Glutamatergic neuron (in vitro differentiated cells): ENCODE results near the gene EEFSEC. TPM values are rescaled to one million over a fixed set of nuclear protein-coding genes. Genes with fewer than 3 reads are reported as not detected.

ENCODE experiments used
- DNase-seq: peaks from one replicate; pipeline ENCODE4 v3.0.0; 2022
- H3K27ac Mint-ChIP-seq: one replicate; pipeline ENCODE4 v1.8.0; 2020; ENCODE audit warnings: mild to moderate bottlenecking, mixed read lengths, inconsistent platforms; ENCODE audit not compliant: unreplicated experiment
- H3K27me3 Mint-ChIP-seq: one replicate; pipeline ENCODE4 v1.8.0; 2020; ENCODE audit warnings: mild to moderate bottlenecking, moderate library complexity, mixed read lengths, inconsistent platforms; ENCODE audit not compliant: unreplicated experiment
- H3K36me3 Mint-ChIP-seq: one replicate; pipeline ENCODE4 v1.8.0; 2020; ENCODE audit warnings: mild to moderate bottlenecking, mixed read lengths, inconsistent platforms; ENCODE audit not compliant: unreplicated experiment
- H3K4me1 Mint-ChIP-seq: one replicate; pipeline ENCODE4 v1.8.0; 2020; ENCODE audit warnings: mild to moderate bottlenecking, low read depth, mixed read lengths, inconsistent platforms; ENCODE audit not compliant: unreplicated experiment
- H3K4me3 Mint-ChIP-seq: one replicate; pipeline ENCODE4 v1.8.0; 2020; ENCODE audit warnings: mild to moderate bottlenecking, mixed read lengths, inconsistent platforms; ENCODE audit not compliant: unreplicated experiment
- H3K9me3 Mint-ChIP-seq: one replicate; pipeline ENCODE4 v1.8.0; 2020; ENCODE audit warnings: mild to moderate bottlenecking, moderate library complexity, mixed read lengths, inconsistent platforms; ENCODE audit not compliant: unreplicated experiment
- total RNA-seq: library from RNA; stranded (reverse); fragmentation: NEBNext Ultra II Directional; extraction: Animal tissue kit (Norgen Biotek cat#: 25700); gene quantifications from one replicate; pipeline ENCODE4 v1.2.1, GENCODE V29; 2021; ENCODE audit not compliant: unreplicated experiment
- TF ChIP-seq, protein P1 (sequence below): fragments of 200-600 bp; sonication (generic); IDR thresholded peaks from one replicate; pipeline ENCODE4 v1.5.0; 2021; ENCODE audit not compliant: partially characterized antibody, unreplicated experiment

EEFSEC gene
- total RNA-seq, 1 donor from 2014 or later, result 8.3 TPM

DNA sequence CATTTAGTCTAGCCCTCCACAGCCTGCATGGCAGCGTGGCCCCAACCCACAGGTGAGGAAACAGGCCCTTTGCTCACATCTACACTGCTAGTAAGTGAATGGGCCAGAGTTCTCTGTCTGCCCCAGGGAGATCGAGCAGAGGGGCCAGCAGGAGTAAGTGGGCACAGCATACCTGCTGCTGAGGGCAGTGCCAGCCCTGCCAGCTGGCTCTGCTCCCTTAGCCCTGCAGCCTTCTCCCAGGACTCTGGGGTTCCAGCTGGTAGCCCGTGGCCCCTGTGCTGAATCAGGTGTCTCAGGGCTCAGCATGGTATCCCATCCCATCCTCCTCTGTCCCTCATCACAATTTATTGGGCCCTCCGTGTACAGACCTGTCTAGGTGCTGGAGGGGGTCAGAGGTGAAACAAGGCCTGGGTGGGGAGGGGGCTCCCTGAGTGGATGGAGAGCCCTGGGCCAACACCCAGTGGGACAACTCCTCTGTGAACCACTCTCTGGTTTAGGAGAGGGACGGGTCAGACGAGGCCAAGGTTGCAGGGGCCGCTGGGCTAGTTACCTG, 211.6 kb downstream of the EEFSEC start:
- H3K9me3 Mint-ChIP-seq, result no peaks in the 10 kb centered on the region
- H3K4me3 Mint-ChIP-seq, result no peak overlapping the region
- no peak for DNase-seq
- peaks cover 9% of the 10 kb centered on the region for H3K36me3 Mint-ChIP-seq
- TF ChIP-seq, protein P1, sequence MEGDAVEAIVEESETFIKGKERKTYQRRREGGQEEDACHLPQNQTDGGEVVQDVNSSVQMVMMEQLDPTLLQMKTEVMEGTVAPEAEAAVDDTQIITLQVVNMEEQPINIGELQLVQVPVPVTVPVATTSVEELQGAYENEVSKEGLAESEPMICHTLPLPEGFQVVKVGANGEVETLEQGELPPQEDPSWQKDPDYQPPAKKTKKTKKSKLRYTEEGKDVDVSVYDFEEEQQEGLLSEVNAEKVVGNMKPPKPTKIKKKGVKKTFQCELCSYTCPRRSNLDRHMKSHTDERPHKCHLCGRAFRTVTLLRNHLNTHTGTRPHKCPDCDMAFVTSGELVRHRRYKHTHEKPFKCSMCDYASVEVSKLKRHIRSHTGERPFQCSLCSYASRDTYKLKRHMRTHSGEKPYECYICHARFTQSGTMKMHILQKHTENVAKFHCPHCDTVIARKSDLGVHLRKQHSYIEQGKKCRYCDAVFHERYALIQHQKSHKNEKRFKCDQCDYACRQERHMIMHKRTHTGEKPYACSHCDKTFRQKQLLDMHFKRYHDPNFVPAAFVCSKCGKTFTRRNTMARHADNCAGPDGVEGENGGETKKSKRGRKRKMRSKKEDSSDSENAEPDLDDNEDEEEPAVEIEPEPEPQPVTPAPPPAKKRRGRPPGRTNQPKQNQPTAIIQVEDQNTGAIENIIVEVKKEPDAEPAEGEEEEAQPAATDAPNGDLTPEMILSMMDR, result no peak
- peaks cover 4% of the 10 kb centered on the region for H3K27me3 Mint-ChIP-seq
- no peak overlapping the region for H3K27ac Mint-ChIP-seq
- H3K4me1 Mint-ChIP-seq, result peaks cover 5% of the 10 kb centered on the region

- no peak for DNase-seq
- peaks cover 7% of the 10 kb centered on the region for H3K27me3 Mint-ChIP-seq
- no peaks in the 10 kb centered on the region for H3K9me3 Mint-ChIP-seq
- no peak overlapping the region for H3K27ac Mint-ChIP-seq
- peaks cover 8% of the 10 kb centered on the region for H3K4me1 Mint-ChIP-seq
- TF ChIP-seq, protein P1, result no peak
- no peak overlapping the region for H3K4me3 Mint-ChIP-seq
- H3K36me3 Mint-ChIP-seq, result peaks cover 9% of the 10 kb centered on the region
Observed at GRCh38 chr3:128366136-128366535, 212.9 kb downstream of the EEFSEC start.

DNA sequence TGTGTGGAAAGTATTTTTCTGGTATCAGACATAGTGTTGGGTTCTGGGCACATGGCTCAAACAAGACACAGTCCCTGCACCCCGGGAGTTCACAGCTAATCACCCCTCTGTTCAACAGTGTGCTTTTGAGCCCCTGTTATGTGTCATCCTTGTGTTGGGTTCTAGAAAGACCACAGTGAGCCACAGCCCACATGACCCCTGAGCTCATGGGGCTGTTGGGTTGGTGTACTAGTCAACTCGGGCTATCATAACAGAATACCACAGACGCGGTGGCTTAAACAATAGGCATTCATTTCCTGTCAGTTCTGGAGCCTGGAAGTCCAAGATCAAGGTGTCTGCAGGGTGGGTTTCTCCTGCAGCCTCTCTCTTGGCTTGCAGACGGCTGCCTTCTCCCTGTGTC, 213.4 kb downstream of the EEFSEC start:
- DNase-seq, result no peak
- no peaks in the 10 kb centered on the region for H3K9me3 Mint-ChIP-seq
- peaks cover 9% of the 10 kb centered on the region for H3K36me3 Mint-ChIP-seq
- H3K27ac Mint-ChIP-seq, result no peak overlapping the region
- TF ChIP-seq, protein P1, result no peak
- no peak overlapping the region for H3K4me3 Mint-ChIP-seq
- peaks cover 5% of the 10 kb centered on the region for H3K27me3 Mint-ChIP-seq
- H3K4me1 Mint-ChIP-seq, result peaks cover 8% of the 10 kb centered on the region

DNA sequence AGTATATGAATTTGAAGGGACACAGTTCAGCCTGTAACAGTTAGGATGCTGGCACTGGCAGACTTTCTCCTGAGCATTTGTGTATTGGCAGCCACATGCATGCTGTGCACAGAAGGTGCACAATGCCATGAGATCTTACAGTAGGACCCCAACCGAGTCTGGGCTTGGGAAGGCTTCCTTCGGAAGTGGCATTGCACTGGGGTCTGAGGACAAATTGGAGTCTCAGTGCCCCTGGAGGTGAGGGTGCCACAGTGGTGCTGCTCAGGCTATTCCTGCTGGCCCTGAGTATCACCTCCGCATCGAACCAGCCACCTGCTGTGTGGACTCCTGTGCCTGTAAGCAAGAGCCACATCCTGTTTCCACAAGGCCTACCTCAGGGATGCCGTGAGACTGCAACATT, 213.9 kb downstream of the EEFSEC start:
- Mint-ChIP-seq H3K9me3 (no peaks in the 10 kb centered on the region), H3K4me3 (no peak overlapping the region), H3K4me1 (peaks cover 8% of the 10 kb centered on the region), H3K27me3 (peaks cover 4% of the 10 kb centered on the region), H3K27ac (no peak overlapping the region), H3K36me3 (peaks cover 9% of the 10 kb centered on the region)
- no peak for DNase-seq
- TF ChIP-seq, protein P1, result no peak

DNA sequence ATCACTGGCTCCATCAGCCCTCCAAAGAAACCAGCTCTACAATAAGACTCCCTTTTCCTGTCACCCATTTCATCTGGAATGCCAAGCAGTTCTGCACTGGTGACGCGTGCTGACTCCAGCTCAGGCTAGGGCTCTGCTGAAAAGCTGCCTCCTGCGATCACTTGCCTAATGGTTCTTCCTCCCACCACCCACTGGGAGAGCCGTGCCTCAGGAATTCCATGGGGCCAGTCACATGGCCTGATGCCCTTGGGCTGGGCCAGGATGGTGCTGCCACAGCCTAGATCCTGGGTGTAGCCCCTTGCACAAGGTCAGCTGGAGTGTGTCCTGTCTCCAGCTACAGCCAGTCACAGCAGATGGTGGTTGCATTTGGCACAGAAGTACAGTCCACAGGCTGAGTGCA, 214.5 kb downstream of the EEFSEC start:
- TF ChIP-seq, protein P1, result no peak
- DNase-seq, result no peak
- peaks cover 4% of the 10 kb centered on the region for H3K27me3 Mint-ChIP-seq
- H3K9me3 Mint-ChIP-seq, result no peaks in the 10 kb centered on the region
- H3K4me1 Mint-ChIP-seq, result peaks cover 8% of the 10 kb centered on the region
- H3K4me3 Mint-ChIP-seq, result no peak overlapping the region
- peaks cover 9% of the 10 kb centered on the region for H3K36me3 Mint-ChIP-seq
- H3K27ac Mint-ChIP-seq, result no peak overlapping the region
